ENCODE measurements around the gene PLXDC2. TPM values are rescaled to one million over a fixed set of nuclear protein-coding genes. Genes with fewer than 3 reads are reported as not detected.
A peak's percentile ranks its signal among the peaks of the same experiment; 100 is the strongest.

The PLXDC2 gene
- total and polyA plus RNA-seq, 2 experiments from 2014 or later, result 10.3 to 22.6 TPM

DNA sequence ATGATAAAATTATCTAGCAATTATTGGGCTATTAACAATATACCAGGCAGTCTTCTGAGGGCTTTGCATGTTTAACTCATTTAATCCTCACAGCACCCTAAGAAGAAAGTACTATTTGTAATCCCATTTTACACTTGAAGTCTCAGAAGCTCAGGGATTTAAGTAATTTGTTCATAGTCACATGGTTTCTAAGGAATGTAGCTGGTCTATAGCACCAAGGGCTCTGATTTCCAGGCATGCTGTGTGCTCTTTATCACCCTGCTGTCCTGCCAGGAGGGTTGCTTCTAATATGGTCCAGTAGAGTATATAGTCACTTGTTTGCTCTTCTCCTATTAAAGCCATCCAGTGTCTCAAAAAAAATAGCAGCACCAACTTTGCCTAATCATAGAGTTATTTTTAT lies 417.2 kb downstream of the PLXDC2 start:
- Histone ChIP-seq H3K4me3 (no peak overlapping the region), H3K9me3 (ENCODE audit: low read depth) (no peaks in the 10 kb centered on the region), H3K27ac (no peak overlapping the region), H3K4me1 (ENCODE audit: low read depth) (no peaks in the 10 kb centered on the region), H3K27me3 (no peaks in the 10 kb centered on the region), H3K36me3 (no peaks in the 10 kb centered on the region)
- DNase-seq (ENCODE audit: low read depth in 1 of 2, low spot score in 1 of 2), result peak; percentile 0 to 17
- TF ChIP-seq, protein P1, sequence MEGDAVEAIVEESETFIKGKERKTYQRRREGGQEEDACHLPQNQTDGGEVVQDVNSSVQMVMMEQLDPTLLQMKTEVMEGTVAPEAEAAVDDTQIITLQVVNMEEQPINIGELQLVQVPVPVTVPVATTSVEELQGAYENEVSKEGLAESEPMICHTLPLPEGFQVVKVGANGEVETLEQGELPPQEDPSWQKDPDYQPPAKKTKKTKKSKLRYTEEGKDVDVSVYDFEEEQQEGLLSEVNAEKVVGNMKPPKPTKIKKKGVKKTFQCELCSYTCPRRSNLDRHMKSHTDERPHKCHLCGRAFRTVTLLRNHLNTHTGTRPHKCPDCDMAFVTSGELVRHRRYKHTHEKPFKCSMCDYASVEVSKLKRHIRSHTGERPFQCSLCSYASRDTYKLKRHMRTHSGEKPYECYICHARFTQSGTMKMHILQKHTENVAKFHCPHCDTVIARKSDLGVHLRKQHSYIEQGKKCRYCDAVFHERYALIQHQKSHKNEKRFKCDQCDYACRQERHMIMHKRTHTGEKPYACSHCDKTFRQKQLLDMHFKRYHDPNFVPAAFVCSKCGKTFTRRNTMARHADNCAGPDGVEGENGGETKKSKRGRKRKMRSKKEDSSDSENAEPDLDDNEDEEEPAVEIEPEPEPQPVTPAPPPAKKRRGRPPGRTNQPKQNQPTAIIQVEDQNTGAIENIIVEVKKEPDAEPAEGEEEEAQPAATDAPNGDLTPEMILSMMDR (IDR thresholded peaks at IDR 0.05; ENCODE audit: low read depth, low read length), result no peak

- H3K4me1 ChIP-seq (ENCODE audit: low read depth), result no peaks in the 10 kb centered on the region
- no peaks in the 10 kb centered on the region for H3K9me3 ChIP-seq (ENCODE audit: low read depth)
- H3K27ac ChIP-seq, result no peak overlapping the region
- no peaks in the 10 kb centered on the region for H3K36me3 ChIP-seq
- no peak overlapping the region for H3K4me3 ChIP-seq
- DNase-seq (ENCODE audit: low read depth in 1 of 2, low spot score in 1 of 2), result no peak
- no peaks in the 10 kb centered on the region for H3K27me3 ChIP-seq
- TF ChIP-seq, protein P1 (IDR thresholded peaks at IDR 0.05; ENCODE audit: low read depth, low read length), result no peak
Measured at GRCh38 chr10:20234579-20234978, 418.3 kb downstream of the PLXDC2 start.

GRCh38 chr10:20237091-20237570 lies 420.9 kb downstream of the PLXDC2 start:
- Histone ChIP-seq H3K4me3 (no peak overlapping the region), H3K27me3 (no peaks in the 10 kb centered on the region), H3K4me1 (ENCODE audit: low read depth) (no peaks in the 10 kb centered on the region), H3K36me3 (no peaks in the 10 kb centered on the region), H3K27ac (no peak overlapping the region), H3K9me3 (ENCODE audit: low read depth) (no peaks in the 10 kb centered on the region)
- TF ChIP-seq, protein P1 (IDR thresholded peaks at IDR 0.05; ENCODE audit: low read depth, low read length), result no peak
- DNase-seq (ENCODE audit: low read depth in 1 of 2, low spot score in 1 of 2), result no peak

GRCh38 chr10:20237586-20237985 lies 421.4 kb downstream of the PLXDC2 start:
- H3K4me1 ChIP-seq (ENCODE audit: low read depth), result no peaks in the 10 kb centered on the region
- TF ChIP-seq, protein P1 (IDR thresholded peaks at IDR 0.05; ENCODE audit: low read depth, low read length), result no peak

DNA sequence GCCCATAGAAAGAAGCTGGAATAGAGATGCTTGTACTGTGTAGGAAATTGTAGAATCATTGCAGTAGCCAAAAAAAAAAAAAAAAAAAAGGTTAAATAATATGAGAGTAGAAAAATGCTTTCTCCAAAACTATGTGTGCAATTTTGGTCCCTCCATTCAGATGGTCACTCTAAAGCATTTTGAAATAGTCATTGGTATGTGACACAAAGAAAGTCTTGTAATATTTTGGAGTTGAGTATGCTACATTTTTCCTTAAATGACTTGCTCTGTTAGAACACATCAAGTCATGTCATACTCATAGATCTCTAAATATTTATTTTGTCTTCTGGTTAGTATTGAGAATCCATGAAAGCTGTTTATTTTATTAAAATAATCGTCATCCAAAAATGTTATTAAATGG lies 424.4 kb downstream of the PLXDC2 start:
- DNase-seq (ENCODE audit: low read depth in 1 of 2, low spot score in 1 of 2), result no peak
- Histone ChIP-seq H3K9me3 (ENCODE audit: low read depth) (no peaks in the 10 kb centered on the region), H3K36me3 (no peaks in the 10 kb centered on the region), H3K27me3 (no peaks in the 10 kb centered on the region), H3K27ac (no peak overlapping the region), H3K4me1 (ENCODE audit: low read depth) (no peaks in the 10 kb centered on the region), H3K4me3 (no peak overlapping the region)
- TF ChIP-seq, protein P1 (IDR thresholded peaks at IDR 0.05; ENCODE audit: low read depth, low read length), result no peak

More at GRCh38 chr10:20237586-20237985, 421.4 kb downstream of the PLXDC2 start:
- H3K4me3 ChIP-seq, result no peak overlapping the region
- no peak for DNase-seq (ENCODE audit: low read depth in 1 of 2, low spot score in 1 of 2)
- no peaks in the 10 kb centered on the region for H3K9me3 ChIP-seq (ENCODE audit: low read depth)
- H3K27ac ChIP-seq, result no peak overlapping the region
- H3K27me3 ChIP-seq, result no peaks in the 10 kb centered on the region
- no peaks in the 10 kb centered on the region for H3K36me3 ChIP-seq

- Histone ChIP-seq H3K9me3 (ENCODE audit: low read depth) (no peaks in the 10 kb centered on the region), H3K27ac (peak overlapping the region; percentile 91), H3K4me3 (no peak overlapping the region), H3K4me1 (ENCODE audit: low read depth) (peaks cover 28% of the 10 kb centered on the region), H3K36me3 (no peaks in the 10 kb centered on the region), H3K27me3 (no peaks in the 10 kb centered on the region)
- DNase-seq (ENCODE audit: low read depth in 1 of 2, low spot score in 1 of 2), result no peak
- TF ChIP-seq, protein P1 (IDR thresholded peaks at IDR 0.05; ENCODE audit: low read depth, low read length), result no peak
Measured at GRCh38 chr10:20247454-20247853, 431.2 kb downstream of the PLXDC2 start.
